H9 (cell line): Measurements from ENCODE around the gene GRK1. TPM values are rescaled to one million over a fixed set of nuclear protein-coding genes. Genes with fewer than 3 reads are reported as not detected.

ENCODE experiments used
- DNase-seq: peaks from one replicate; pipeline ENCODE4 v3.0.0-alpha.2; 2017
- H2AFZ ChIP-seq: one replicate; pipeline ENCODE4 v1.6.1; 2013; ENCODE audit warnings: mild to moderate bottlenecking, low read length, control low read depth, moderate library complexity
- H2AK5ac ChIP-seq: 2 replicates; pipeline ENCODE4 v1.6.1; 2013; ENCODE audit warnings: low read length, control low read depth, mixed read lengths; ENCODE audit not compliant: insufficient read length
- H2BK120ac ChIP-seq: one replicate; pipeline ENCODE4 v1.6.1; 2013; ENCODE audit warnings: low read depth, mild to moderate bottlenecking, low read length, control low read depth, inconsistent platforms; ENCODE audit not compliant: poor library complexity, severe bottlenecking
- H2BK12ac ChIP-seq: 2 replicates; pipeline ENCODE4 v1.6.1; 2013; ENCODE audit warnings: low read length, control low read depth, mixed read lengths, low read depth; ENCODE audit not compliant: insufficient read length
- H2BK15ac ChIP-seq: 2 replicates; pipeline ENCODE4 v1.6.1; 2013; ENCODE audit warnings: low read depth, low read length, control low read depth
- H2BK20ac ChIP-seq: one replicate; pipeline ENCODE4 v1.6.1; 2013; ENCODE audit warnings: low read depth, mild to moderate bottlenecking, low read length, control low read depth, inconsistent platforms; ENCODE audit not compliant: poor library complexity, severe bottlenecking
- H2BK5ac ChIP-seq: 2 replicates; pipeline ENCODE4 v1.6.1; 2013; ENCODE audit warnings: low read length, control low read depth, mixed read lengths; ENCODE audit not compliant: insufficient read length
- H3K14ac ChIP-seq: 2 replicates; pipeline ENCODE4 v1.6.1; 2013; ENCODE audit warnings: low read length, control low read depth; ENCODE audit not compliant: insufficient read depth
- H3K18ac ChIP-seq: 2 replicates; pipeline ENCODE4 v1.6.1; 2013; ENCODE audit warnings: low read depth, mild to moderate bottlenecking, mixed read lengths, low read length, control low read depth; ENCODE audit not compliant: insufficient read length
- H3K23ac ChIP-seq: 2 replicates; pipeline ENCODE4 v1.6.1; 2013; ENCODE audit warnings: low read length, control low read depth, mixed read lengths, low read depth; ENCODE audit not compliant: insufficient read length
- H3K23me2 ChIP-seq: 2 replicates; pipeline ENCODE4 v1.6.1; 2013; ENCODE audit warnings: low read depth, mild to moderate bottlenecking, mixed read lengths, low read length, control low read depth; ENCODE audit not compliant: insufficient read length, poor library complexity, severe bottlenecking
- H3K27ac ChIP-seq: 2 replicates; pipeline ENCODE4 v1.5.1; 2013; ENCODE audit warnings: low read length, control low read depth, mixed read lengths, low read depth; ENCODE audit not compliant: insufficient read length
- H3K27me3 ChIP-seq: 2 replicates; pipeline ENCODE4 v1.6.1; 2013; ENCODE audit warnings: low read length, control low read depth, inconsistent platforms; ENCODE audit not compliant: insufficient read depth
- H3K4ac ChIP-seq: 2 replicates; pipeline ENCODE4 v1.6.1; 2013; ENCODE audit warnings: low read depth, mild to moderate bottlenecking, control low read depth, inconsistent platforms, low read length, moderate library complexity
- H3K4me1 ChIP-seq: 2 replicates; pipeline ENCODE4 v1.6.1; 2013; ENCODE audit warnings: low read length, control low read depth, inconsistent platforms; ENCODE audit not compliant: insufficient read depth
- H3K4me2 ChIP-seq: 2 replicates; pipeline ENCODE4 v1.6.1; 2013; ENCODE audit warnings: low read length, control low read depth, mixed read lengths; ENCODE audit not compliant: insufficient read length, insufficient read depth
- H3K56ac ChIP-seq: 2 replicates; pipeline ENCODE4 v1.6.1; 2013; ENCODE audit warnings: low read depth, mild to moderate bottlenecking, mixed read lengths, low read length, control low read depth; ENCODE audit not compliant: insufficient read length
- H3K79me1 ChIP-seq: 2 replicates; pipeline ENCODE4 v1.6.1; 2013; ENCODE audit warnings: low read depth, mild to moderate bottlenecking, moderate library complexity, low read length, control low read depth, inconsistent platforms; ENCODE audit not compliant: insufficient read depth, poor library complexity, severe bottlenecking
- H3K79me2 ChIP-seq: 2 replicates; pipeline ENCODE4 v1.6.1; 2013; ENCODE audit warnings: low read length, control low read depth, inconsistent platforms; ENCODE audit not compliant: insufficient read depth
- H3K9ac ChIP-seq: 2 replicates; pipeline ENCODE4 v1.6.1; 2013; ENCODE audit warnings: low read length, control low read depth, mixed read lengths; ENCODE audit not compliant: insufficient read length; ENCODE audit errors: extremely low read depth
- H3K9me3 ChIP-seq: one replicate; pipeline ENCODE4 v1.6.1; 2013; ENCODE audit warnings: low read depth, low read length, inconsistent platforms; ENCODE audit not compliant: control insufficient read depth
- H3T11ph ChIP-seq: one replicate; pipeline ENCODE4 v1.6.1; 2013; ENCODE audit warnings: mild to moderate bottlenecking, low read length, control low read depth, inconsistent platforms
- H4K20me1 ChIP-seq: one replicate; pipeline ENCODE4 v1.6.1; 2013; ENCODE audit not compliant: control insufficient read depth, insufficient read length, insufficient read depth
- H4K5ac ChIP-seq: 2 replicates; pipeline ENCODE4 v1.6.1; 2013; ENCODE audit warnings: low read depth, mild to moderate bottlenecking, mixed read lengths, low read length, control low read depth; ENCODE audit not compliant: insufficient read length
- H4K8ac ChIP-seq: replicated peaks from 2 replicates; pipeline ENCODE4 v1.6.1; 2013; ENCODE audit warnings: low read length, control low read depth, mixed read lengths, low read depth; ENCODE audit not compliant: insufficient read length
- H4K91ac ChIP-seq: 2 replicates; pipeline ENCODE4 v1.6.1; 2013; ENCODE audit warnings: low read depth, mild to moderate bottlenecking, moderate library complexity, mixed read lengths, low read length, control low read depth; ENCODE audit not compliant: insufficient read length
- H3K27ac Mint-ChIP-seq, 3 experiments: 2 replicates in 2 of 3; 3 replicates in 1 of 3; pipeline ENCODE4 v1.8.0; 2020 to 2021; ENCODE audit warnings: mixed read lengths in 3 of 3, mild to moderate bottlenecking in 1 of 3, moderate library complexity in 1 of 3
- H3K27me3 Mint-ChIP-seq: 2 replicates; pipeline ENCODE4 v1.8.0; 2021; ENCODE audit warnings: low read depth, mild to moderate bottlenecking, moderate library complexity, mixed read lengths
- H3K36me3 Mint-ChIP-seq, 3 experiments: 2 replicates in 2 of 3; 3 replicates in 1 of 3; pipeline ENCODE4 v1.8.0; 2020 to 2021; ENCODE audit warnings: low read depth in 3 of 3, mixed read lengths in 3 of 3; ENCODE audit not compliant: insufficient read depth in 1 of 3
- H3K4me1 Mint-ChIP-seq, 2 experiments: 2 replicates each; pipeline ENCODE4 v1.8.0; 2020; ENCODE audit warnings: mixed read lengths in 2 of 2
- H3K4me3 Mint-ChIP-seq, 2 experiments: 2 replicates in 1 of 2; 3 replicates in 1 of 2; pipeline ENCODE4 v1.8.0; 2020 to 2021; ENCODE audit warnings: mild to moderate bottlenecking in 2 of 2, mixed read lengths in 2 of 2, moderate library complexity in 1 of 2
- H3K9me3 Mint-ChIP-seq, 2 experiments: 2 replicates in 1 of 2; 3 replicates in 1 of 2; pipeline ENCODE4 v1.8.0; 2020; ENCODE audit warnings: mild to moderate bottlenecking in 2 of 2, mixed read lengths in 2 of 2, moderate library complexity in 1 of 2
- CTCF ChIP-seq: fragments of 200-600 bp; sonication (generic); conservative IDR thresholded peaks from 3 replicates; pipeline ENCODE4 v1.8.0; 2021; ENCODE audit warnings: antibody characterized with exemption, mild to moderate bottlenecking
- WGBS: extraction: QIAGEN DNeasy Blood & Tissue Kit; methylation state at CpG from one replicate; pipeline ENCODE4 v1.1.7; 2013; ENCODE audit warnings: missing lambda C conversion rate, low lambda C conversion rate, mixed read lengths; ENCODE audit not compliant: insufficient read length; ENCODE audit errors: extremely low coverage; 5-methylcytosine and 5-hydroxymethylcytosine counted together
- total RNA-seq: library from RNA; stranded (reverse); gene quantifications from 2 replicates; pipeline ENCODE4 v1.2.1, GENCODE V29; 2021

The GRK1 gene
- total RNA-seq, 1 experiment from 2014 or later = 0.31 TPM

- H3K9me3 Mint-ChIP-seq = no peaks in the 10 kb centered on the region; a peak in 1 of 5 replicates
- no peak overlapping the region for H3K56ac ChIP-seq
- no CpG with 5 or more reads among the region's 2 CpGs for WGBS
Observed at GRCh38 chr13:113767366-113767765, 100.3 kb downstream of the GRK1 start.

More at GRCh38 chr13:113767366-113767765, 100.3 kb downstream of the GRK1 start:
- H3K9ac ChIP-seq = no peak overlapping the region
- no peak overlapping the region for H4K91ac ChIP-seq
- H2BK12ac ChIP-seq = no peak overlapping the region
- H3K23me2 ChIP-seq = no peaks in the 10 kb centered on the region
- H2BK20ac ChIP-seq = no peak overlapping the region
- H3K27ac ChIP-seq = no peak overlapping the region
- H2BK15ac ChIP-seq = no peak overlapping the region
- H3K4ac ChIP-seq = no peak overlapping the region
- no peak overlapping the region for H3K18ac ChIP-seq
- no peak overlapping the region for H2AK5ac ChIP-seq
- H3K79me2 ChIP-seq = no peaks in the 10 kb centered on the region
- no peak overlapping the region for H4K5ac ChIP-seq
- H3K4me1 ChIP-seq = no peaks in the 10 kb centered on the region
- no peaks in the 10 kb centered on the region for H3K79me1 ChIP-seq
- no peak for DNase-seq
- H3K36me3 Mint-ChIP-seq = no peaks in the 10 kb centered on the region; a peak in 2 of 7 replicates
- H4K20me1 ChIP-seq = no peaks in the 10 kb centered on the region
- H3K4me2 ChIP-seq = no peak overlapping the region
- H3K27me3 ChIP-seq = no peaks in the 10 kb centered on the region
- peaks cover 8 to 20% of the 10 kb centered on the region in 2 experiments for H3K4me1 Mint-ChIP-seq
- H2BK120ac ChIP-seq = no peak overlapping the region
- no peak overlapping the region for H4K8ac ChIP-seq
- H3K9me3 ChIP-seq = no peaks in the 10 kb centered on the region
- no peak overlapping the region for H3K23ac ChIP-seq
- H3K27me3 Mint-ChIP-seq = peaks cover 3% of the 10 kb centered on the region
- no peak overlapping the region for H2BK5ac ChIP-seq
- no peak overlapping the region for H3T11ph ChIP-seq
- TF ChIP-seq CTCF = no peak
- no peak overlapping the region for H3K4me3 Mint-ChIP-seq
- H3K27ac Mint-ChIP-seq = no peak overlapping the region
- no peak overlapping the region for H2AFZ ChIP-seq
- no peak overlapping the region for H3K14ac ChIP-seq
